Measurements from ENCODE around the gene CCDC157. TPM values are rescaled to one million over a fixed set of nuclear protein-coding genes. Genes with fewer than 3 reads are reported as not detected.

Gene CCDC157
- total RNA-seq, 1 experiment from 2014 or later: 5.5 TPM

DNA sequence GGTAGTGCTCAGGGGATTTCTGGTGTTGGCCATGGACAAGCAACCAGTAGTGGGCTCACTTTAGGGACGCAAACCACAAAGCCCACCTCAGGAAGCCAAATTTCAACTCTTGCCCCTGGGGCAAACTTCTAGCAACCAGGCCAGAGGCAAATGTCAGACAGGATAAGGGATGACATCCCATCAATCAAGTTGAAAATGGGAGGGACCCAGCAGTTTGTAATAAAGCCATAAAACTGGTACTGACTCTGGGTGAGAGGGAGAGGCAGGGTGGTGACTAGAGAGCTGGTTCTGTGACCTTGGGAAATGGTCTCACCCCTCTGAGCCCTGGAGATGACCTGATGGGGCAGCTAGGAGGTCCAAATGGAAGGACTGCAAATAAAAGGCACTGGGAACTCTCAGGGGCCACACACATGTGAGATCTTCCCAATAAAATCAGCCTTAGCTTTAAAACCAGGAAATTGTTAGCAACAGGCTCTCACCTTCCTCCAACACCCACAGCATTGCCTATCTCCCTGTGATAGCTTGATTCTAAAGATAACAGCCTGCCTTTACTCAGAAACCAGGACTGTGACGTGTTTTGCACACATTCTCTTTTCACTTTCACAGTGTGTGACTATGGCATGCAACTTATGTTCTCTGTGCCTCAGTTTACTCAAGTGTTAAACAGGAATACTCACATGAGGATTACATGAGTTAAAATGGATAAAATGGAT is 23.7 kb upstream of the CCDC157 start:
- TF ChIP-seq, protein P1, sequence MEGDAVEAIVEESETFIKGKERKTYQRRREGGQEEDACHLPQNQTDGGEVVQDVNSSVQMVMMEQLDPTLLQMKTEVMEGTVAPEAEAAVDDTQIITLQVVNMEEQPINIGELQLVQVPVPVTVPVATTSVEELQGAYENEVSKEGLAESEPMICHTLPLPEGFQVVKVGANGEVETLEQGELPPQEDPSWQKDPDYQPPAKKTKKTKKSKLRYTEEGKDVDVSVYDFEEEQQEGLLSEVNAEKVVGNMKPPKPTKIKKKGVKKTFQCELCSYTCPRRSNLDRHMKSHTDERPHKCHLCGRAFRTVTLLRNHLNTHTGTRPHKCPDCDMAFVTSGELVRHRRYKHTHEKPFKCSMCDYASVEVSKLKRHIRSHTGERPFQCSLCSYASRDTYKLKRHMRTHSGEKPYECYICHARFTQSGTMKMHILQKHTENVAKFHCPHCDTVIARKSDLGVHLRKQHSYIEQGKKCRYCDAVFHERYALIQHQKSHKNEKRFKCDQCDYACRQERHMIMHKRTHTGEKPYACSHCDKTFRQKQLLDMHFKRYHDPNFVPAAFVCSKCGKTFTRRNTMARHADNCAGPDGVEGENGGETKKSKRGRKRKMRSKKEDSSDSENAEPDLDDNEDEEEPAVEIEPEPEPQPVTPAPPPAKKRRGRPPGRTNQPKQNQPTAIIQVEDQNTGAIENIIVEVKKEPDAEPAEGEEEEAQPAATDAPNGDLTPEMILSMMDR (IDR thresholded peaks at IDR 0.05; ENCODE audit: unreplicated experiment): no peak
- Mint-ChIP-seq H3K27ac (ENCODE audit: unreplicated experiment) (no peak overlapping the region), H3K9me3 (ENCODE audit: low read depth, unreplicated experiment) (no peaks in the 10 kb centered on the region)

DNA sequence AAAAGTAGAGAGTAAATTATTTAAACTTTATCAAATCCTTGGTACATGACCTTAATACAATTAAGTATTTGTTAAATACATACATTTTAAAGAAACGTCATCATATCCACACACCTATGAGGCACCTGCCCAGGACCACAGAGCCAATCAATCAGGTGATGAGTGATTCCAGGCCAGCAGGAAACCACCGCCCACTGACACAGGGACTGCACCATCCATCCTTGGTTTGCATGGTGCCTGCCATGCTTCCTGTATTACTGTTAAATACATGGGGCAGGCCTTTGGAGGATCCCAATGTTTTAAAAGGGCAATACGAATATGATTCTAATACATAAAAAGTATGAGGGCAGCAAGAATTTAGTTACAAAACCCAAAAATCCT is 23.1 kb upstream of the CCDC157 start:
- H3K36me3 Mint-ChIP-seq (ENCODE audit: insufficient read depth, unreplicated experiment): peaks cover 47% of the 10 kb centered on the region
- no peak for DNase-seq
- no peaks in the 10 kb centered on the region for H3K27me3 Mint-ChIP-seq (ENCODE audit: unreplicated experiment)
- intact Hi-C loops (cut with micrococcal nuclease; ENCODE audit: unreplicated experiment): no loop called here
- CTCF ChIA-PET: no interaction called here
- TF ChIP-seq, protein P1 (IDR thresholded peaks at IDR 0.05; ENCODE audit: unreplicated experiment): no peak
- peaks cover under 1% of the 10 kb centered on the region for H3K4me1 Mint-ChIP-seq (ENCODE audit: low read depth, unreplicated experiment)
- H3K27ac Mint-ChIP-seq (ENCODE audit: unreplicated experiment): no peak overlapping the region
- no TSS peak for BruUV-seq (replicated peaks)
- no peak overlapping the region for H3K4me3 Mint-ChIP-seq (ENCODE audit: low read depth, unreplicated experiment)
- no peaks in the 10 kb centered on the region for H3K9me3 Mint-ChIP-seq (ENCODE audit: low read depth, unreplicated experiment)

More for the DNA sequence above, 23.7 kb upstream of the CCDC157 start:
- DNase-seq: no peak
- BruUV-seq (replicated peaks): no TSS peak
- peaks cover 6% of the 10 kb centered on the region for H3K4me1 Mint-ChIP-seq (ENCODE audit: low read depth, unreplicated experiment)
- H3K36me3 Mint-ChIP-seq (ENCODE audit: insufficient read depth, unreplicated experiment): peaks cover 46% of the 10 kb centered on the region
- no peaks in the 10 kb centered on the region for H3K27me3 Mint-ChIP-seq (ENCODE audit: unreplicated experiment)
- CTCF ChIA-PET: no interaction called here
- intact Hi-C loops (cut with micrococcal nuclease; ENCODE audit: unreplicated experiment): no loop called here
- H3K4me3 Mint-ChIP-seq (ENCODE audit: low read depth, unreplicated experiment): no peak overlapping the region

DNA sequence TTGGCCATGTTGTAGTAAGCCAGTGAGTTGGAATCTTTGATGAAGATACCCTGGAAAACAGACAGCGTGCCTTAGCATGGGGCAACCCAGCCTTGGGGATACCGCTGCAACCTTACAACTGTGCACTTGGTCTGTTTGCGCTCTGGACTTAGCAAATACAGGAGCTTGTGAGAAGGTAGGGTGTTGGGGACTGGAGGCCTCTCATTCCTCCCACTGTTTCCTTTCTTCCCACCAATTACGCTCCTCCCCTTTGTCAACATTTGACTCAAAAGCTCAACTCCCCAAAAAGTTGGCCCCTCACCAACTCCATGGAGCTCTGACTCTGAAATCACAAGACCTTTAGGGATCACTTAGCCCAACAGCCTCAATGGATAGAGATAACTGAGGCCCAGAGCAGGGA is 22.2 kb upstream of the CCDC157 start:
- DNase-seq: no peak
- Mint-ChIP-seq H3K4me3 (ENCODE audit: low read depth, unreplicated experiment) (no peak overlapping the region), H3K27ac (ENCODE audit: unreplicated experiment) (no peak overlapping the region), H3K36me3 (ENCODE audit: insufficient read depth, unreplicated experiment) (peaks cover 57% of the 10 kb centered on the region), H3K9me3 (ENCODE audit: low read depth, unreplicated experiment) (no peaks in the 10 kb centered on the region), H3K27me3 (ENCODE audit: unreplicated experiment) (no peaks in the 10 kb centered on the region), H3K4me1 (ENCODE audit: low read depth, unreplicated experiment) (no peaks in the 10 kb centered on the region)
- TF ChIP-seq, protein P1 (IDR thresholded peaks at IDR 0.05; ENCODE audit: unreplicated experiment): no peak
- CTCF ChIA-PET: interaction anchor here (1.0 kb wide), 1 partner anchor 8 kb away, joined by 3 read pairs; the partner anchor contains the start of gene TBC1D10A
- BruUV-seq (replicated peaks): no TSS peak
- intact Hi-C loops (cut with micrococcal nuclease; ENCODE audit: unreplicated experiment): no loop called here

DNA sequence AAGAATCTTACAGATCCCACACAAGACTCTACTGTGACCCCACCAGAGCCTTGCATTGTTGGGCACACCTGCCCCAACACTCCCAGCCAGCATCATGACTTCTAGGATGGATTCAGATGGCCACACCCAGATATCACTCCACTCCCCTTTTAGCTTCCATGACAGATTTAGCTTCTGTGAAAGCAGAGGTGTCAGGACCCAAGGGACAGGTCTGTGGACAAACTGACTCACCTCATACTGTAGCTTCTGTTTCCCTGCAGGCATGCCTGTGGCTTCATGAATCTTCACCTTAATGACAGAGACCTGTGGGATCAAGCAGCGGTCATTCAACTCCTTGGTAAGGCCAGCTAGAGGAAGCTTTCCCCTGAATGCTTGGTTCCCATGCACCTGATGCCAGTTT is 21.6 kb upstream of the CCDC157 start:
- DNase-seq: no peak
- TF ChIP-seq, protein P1 (IDR thresholded peaks at IDR 0.05; ENCODE audit: unreplicated experiment): no peak
- no peak overlapping the region for H3K27ac Mint-ChIP-seq (ENCODE audit: unreplicated experiment)
- H3K27me3 Mint-ChIP-seq (ENCODE audit: unreplicated experiment): no peaks in the 10 kb centered on the region
- H3K36me3 Mint-ChIP-seq (ENCODE audit: insufficient read depth, unreplicated experiment): peaks cover 56% of the 10 kb centered on the region
- H3K4me1 Mint-ChIP-seq (ENCODE audit: low read depth, unreplicated experiment): no peaks in the 10 kb centered on the region
- CTCF ChIA-PET: interaction anchor here (1.0 kb wide), 1 partner anchor 9 kb away, joined by 3 read pairs; the partner anchor contains the start of gene TBC1D10A
- intact Hi-C loops (cut with micrococcal nuclease; ENCODE audit: unreplicated experiment): no loop called here
- no peak overlapping the region for H3K4me3 Mint-ChIP-seq (ENCODE audit: low read depth, unreplicated experiment)
- no TSS peak for BruUV-seq (replicated peaks)
- H3K9me3 Mint-ChIP-seq (ENCODE audit: low read depth, unreplicated experiment): no peaks in the 10 kb centered on the region
